Trophoblast cell (in vitro differentiated cells and primary cell): ENCODE results near the gene SMYD3.

ENCODE experiments used
- DNase-seq, 2 donors: peaks; one replicate each; pipeline ENCODE4 v3.0.0-alpha.2; 2016
- H2AFZ ChIP-seq: 2 replicates; pipeline ENCODE4 v1.6.1; 2013; ENCODE audit warnings: low read length, moderate library complexity, mild to moderate bottlenecking; ENCODE audit not compliant: insufficient read depth, poor library complexity
- H2AK5ac ChIP-seq: 2 replicates; pipeline ENCODE4 v1.6.1; 2013; ENCODE audit warnings: mild to moderate bottlenecking, low read length
- H2BK120ac ChIP-seq: 2 replicates; pipeline ENCODE4 v1.6.1; 2013; ENCODE audit warnings: low read length, mild to moderate bottlenecking, moderate library complexity; ENCODE audit not compliant: insufficient read depth, poor library complexity
- H2BK12ac ChIP-seq: 2 replicates; pipeline ENCODE4 v1.6.1; 2013; ENCODE audit warnings: mild to moderate bottlenecking, low read length, moderate library complexity
- H2BK5ac ChIP-seq: 2 replicates; pipeline ENCODE4 v1.6.1; 2013; ENCODE audit warnings: low read length, low read depth, moderate library complexity, mild to moderate bottlenecking; ENCODE audit not compliant: poor library complexity
- H3K14ac ChIP-seq: 2 replicates; pipeline ENCODE4 v1.6.1; 2013; ENCODE audit warnings: mild to moderate bottlenecking, low read length
- H3K18ac ChIP-seq: 2 replicates; pipeline ENCODE4 v1.6.1; 2013; ENCODE audit warnings: mild to moderate bottlenecking, low read length
- H3K23ac ChIP-seq: 2 replicates; pipeline ENCODE4 v1.6.1; 2013; ENCODE audit warnings: low read length
- H3K27ac ChIP-seq: 2 replicates; pipeline ENCODE4 v1.5.1; 2013; ENCODE audit warnings: low read depth, mild to moderate bottlenecking, inconsistent platforms, low read length, moderate library complexity
- H3K27me3 ChIP-seq: 2 replicates; pipeline ENCODE4 v1.6.1; 2013; ENCODE audit warnings: inconsistent platforms, mild to moderate bottlenecking, low read length, moderate library complexity; ENCODE audit not compliant: insufficient read depth
- H3K36me3 ChIP-seq, 2 experiments: 1 replicate in 1 of 2; 2 replicates in 1 of 2; pipeline ENCODE4 v1.6.1; 2013; ENCODE audit warnings: low read length in 2 of 2, mild to moderate bottlenecking in 2 of 2, moderate library complexity in 1 of 2; ENCODE audit not compliant: insufficient read depth in 2 of 2, control insufficient read depth in 1 of 2
- H3K4ac ChIP-seq: 2 replicates; pipeline ENCODE4 v1.6.1; 2013; ENCODE audit warnings: low read depth, mild to moderate bottlenecking, low read length, moderate library complexity
- H3K4me1 ChIP-seq, 2 experiments: 1 replicate in 1 of 2; 2 replicates in 1 of 2; pipeline ENCODE4 v1.6.1; 2013; ENCODE audit warnings: low read length in 2 of 2, mild to moderate bottlenecking in 2 of 2, moderate library complexity in 1 of 2; ENCODE audit not compliant: insufficient read depth in 2 of 2, control insufficient read depth in 1 of 2
- H3K4me2 ChIP-seq: 2 replicates; pipeline ENCODE4 v1.6.1; 2013; ENCODE audit warnings: inconsistent platforms, mild to moderate bottlenecking, low read length, moderate library complexity
- H3K4me3 ChIP-seq: 2 replicates; pipeline ENCODE4 v1.5.1; 2013; ENCODE audit warnings: mild to moderate bottlenecking, low read depth, low read length, inconsistent platforms
- H3K79me1 ChIP-seq: one replicate; pipeline ENCODE4 v1.6.1; 2013; ENCODE audit warnings: low read length
- H3K79me2 ChIP-seq: 2 replicates; pipeline ENCODE4 v1.6.1; 2013; ENCODE audit warnings: low read length, mild to moderate bottlenecking; ENCODE audit not compliant: control insufficient read depth, insufficient read depth, poor library complexity
- H3K9ac ChIP-seq: 2 replicates; pipeline ENCODE4 v1.6.1; 2013; ENCODE audit warnings: mild to moderate bottlenecking, low read length
- H3K9me3 ChIP-seq: 2 replicates; pipeline ENCODE4 v1.6.1; 2013; ENCODE audit warnings: low read depth, mild to moderate bottlenecking, control low read depth, inconsistent platforms, low read length; ENCODE audit not compliant: insufficient read depth
- H4K12ac ChIP-seq: 2 replicates; pipeline ENCODE4 v1.6.1; 2013; ENCODE audit warnings: low read depth, mild to moderate bottlenecking, low read length, moderate library complexity
- H4K8ac ChIP-seq: 2 replicates; pipeline ENCODE4 v1.6.1; 2013; ENCODE audit warnings: low read depth, mild to moderate bottlenecking, low read length, moderate library complexity
- H4K91ac ChIP-seq: one replicate; pipeline ENCODE4 v1.6.1; 2013; ENCODE audit warnings: low read depth, mild to moderate bottlenecking, low read length, moderate library complexity
- whole genome bisulfite sequencing: extraction: QIAGEN DNeasy Blood & Tissue Kit; methylation state at CpG from one replicate; pipeline ENCODE4 v1.1.7; 2013; ENCODE audit warnings: missing lambda C conversion rate; ENCODE audit not compliant: insufficient read length, insufficient coverage; ENCODE audit errors: extremely low coverage; 5-methylcytosine and 5-hydroxymethylcytosine counted together

SMYD3 gene

DNA sequence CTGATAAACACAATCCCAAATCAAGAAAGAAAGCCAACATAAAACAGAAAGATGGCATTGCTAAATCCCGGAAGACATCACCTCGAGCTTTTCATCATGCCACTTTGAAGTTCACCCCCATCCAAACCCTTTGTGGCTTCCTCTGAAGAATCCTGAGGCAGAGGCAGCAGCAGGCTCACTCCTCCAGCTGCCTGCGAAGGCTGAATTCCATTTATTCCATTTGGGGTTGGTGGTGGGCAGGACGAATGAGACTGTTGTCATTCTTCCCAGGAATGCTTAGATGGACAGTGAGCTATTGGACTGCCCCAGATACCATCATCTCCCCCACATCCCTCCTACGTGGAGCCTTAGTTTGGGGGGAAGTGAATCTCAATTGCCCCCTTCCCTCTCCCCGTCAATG is 437.5 kb downstream of the SMYD3 start:
- no peaks in the 10 kb centered on the region for H3K27me3 ChIP-seq
- H4K8ac ChIP-seq: no peak overlapping the region
- no peak overlapping the region for H3K23ac ChIP-seq
- H3K14ac ChIP-seq: no peak overlapping the region
- H2BK120ac ChIP-seq: no peak overlapping the region
- H2BK5ac ChIP-seq: no peak overlapping the region
- no peak overlapping the region for H3K27ac ChIP-seq
- H3K79me1 ChIP-seq: no peaks in the 10 kb centered on the region
- H3K36me3 ChIP-seq: no peaks in the 10 kb centered on the region
- H3K79me2 ChIP-seq: no peaks in the 10 kb centered on the region
- no peak for DNase-seq
- no peaks in the 10 kb centered on the region for H3K9me3 ChIP-seq
- no peak overlapping the region for H2BK12ac ChIP-seq
- no peak overlapping the region for H3K9ac ChIP-seq
- H3K4me2 ChIP-seq: no peak overlapping the region
- H3K18ac ChIP-seq: peak overlapping the region; percentile 56
- H2AFZ ChIP-seq: no peak overlapping the region
- WGBS: no CpG with 5 or more reads among the region's 6 CpGs
- no peak overlapping the region for H3K4me3 ChIP-seq
- peaks cover 3 to 9% of the 10 kb centered on the region in 2 experiments for H3K4me1 ChIP-seq
- no peak overlapping the region for H2AK5ac ChIP-seq
- H4K91ac ChIP-seq: no peak overlapping the region
- H4K12ac ChIP-seq: no peak overlapping the region
- H3K4ac ChIP-seq: no peak overlapping the region

DNA sequence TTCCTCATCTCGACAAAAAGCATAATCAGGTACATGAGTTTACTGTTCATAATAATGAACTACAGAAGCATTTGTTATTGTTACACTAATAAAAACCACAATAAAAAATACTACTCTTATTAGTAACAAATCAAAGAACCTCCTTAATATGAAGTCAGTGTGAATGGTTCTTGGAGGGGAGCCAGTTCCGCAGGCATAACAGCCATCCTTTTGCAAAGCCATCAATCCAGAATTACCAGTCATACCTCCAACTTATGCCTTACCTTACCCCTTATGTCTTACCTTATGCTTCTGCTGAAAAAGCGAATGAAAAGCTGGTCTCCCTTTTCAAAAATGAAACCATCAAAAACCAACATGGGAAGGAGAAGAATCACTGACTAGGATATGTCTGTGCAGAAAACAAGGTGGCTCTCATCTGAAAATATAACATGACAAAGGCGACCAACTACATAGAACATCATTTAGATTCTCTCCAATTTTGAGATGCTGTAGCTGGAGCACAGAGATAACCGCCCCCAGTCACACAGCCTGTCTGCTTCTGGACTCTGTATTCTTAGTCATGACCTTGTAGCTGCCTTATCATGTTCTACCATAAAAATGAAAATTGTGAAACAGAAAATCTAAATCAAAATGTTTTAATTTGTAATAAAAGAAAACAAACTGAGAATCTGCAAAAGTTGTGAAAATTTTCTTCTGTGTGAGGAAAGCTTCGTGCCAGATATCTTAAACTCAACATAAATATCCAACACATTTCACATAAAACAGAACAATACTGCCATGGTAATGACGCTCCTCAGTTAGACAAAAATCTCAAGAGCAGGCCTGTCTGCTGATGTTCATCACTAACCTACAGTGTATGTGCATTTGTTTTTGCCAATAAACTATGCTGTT is 438.2 kb downstream of the SMYD3 start:
- Histone ChIP-seq H3K18ac (no peak overlapping the region), H3K4ac (no peak overlapping the region), H3K36me3 (no peaks in the 10 kb centered on the region), H4K91ac (no peak overlapping the region), H3K4me1 (peaks cover 3 to 9% of the 10 kb centered on the region in 2 experiments), H3K79me1 (no peaks in the 10 kb centered on the region), H3K27ac (no peak overlapping the region), H4K8ac (no peak overlapping the region), H3K23ac (no peak overlapping the region), H2AK5ac (no peak overlapping the region), H3K4me3 (no peak overlapping the region), H2BK12ac (no peak overlapping the region), H3K27me3 (no peaks in the 10 kb centered on the region), H2AFZ (no peak overlapping the region), H2BK5ac (no peak overlapping the region), H3K79me2 (no peaks in the 10 kb centered on the region), H3K9ac (no peak overlapping the region), H3K4me2 (no peak overlapping the region), H4K12ac (no peak overlapping the region), H2BK120ac (no peak overlapping the region), H3K14ac (no peak overlapping the region), H3K9me3 (no peaks in the 10 kb centered on the region)
- WGBS: no CpG with 5 or more reads among the region's 7 CpGs
- no peak for DNase-seq

GRCh38 chr1:246068217-246068512 is 438.9 kb downstream of the SMYD3 start:
- H2AFZ ChIP-seq: no peak overlapping the region
- H4K8ac ChIP-seq: no peak overlapping the region
- no peak overlapping the region for H3K9ac ChIP-seq
- DNase-seq: no peak
- no peak overlapping the region for H3K4me3 ChIP-seq
- no peak overlapping the region for H3K4ac ChIP-seq
- no peaks in the 10 kb centered on the region for H3K9me3 ChIP-seq
- H3K27me3 ChIP-seq: no peaks in the 10 kb centered on the region
- no peak overlapping the region for H3K23ac ChIP-seq
- no peak overlapping the region for H2AK5ac ChIP-seq
- H3K14ac ChIP-seq: no peak overlapping the region
- no peaks in the 10 kb centered on the region for H3K79me2 ChIP-seq
- H2BK120ac ChIP-seq: no peak overlapping the region
- no peak overlapping the region for H4K91ac ChIP-seq
- H2BK12ac ChIP-seq: no peak overlapping the region
- no peak overlapping the region for H3K27ac ChIP-seq
- no peak overlapping the region for H4K12ac ChIP-seq
- WGBS: no CpG with 5 or more reads among the region's 3 CpGs
- H3K4me1 ChIP-seq: peaks cover 3 to 9% of the 10 kb centered on the region in 2 experiments
- H2BK5ac ChIP-seq: no peak overlapping the region
- no peaks in the 10 kb centered on the region for H3K36me3 ChIP-seq
- no peak overlapping the region for H3K4me2 ChIP-seq
- H3K79me1 ChIP-seq: no peaks in the 10 kb centered on the region
- no peak overlapping the region for H3K18ac ChIP-seq

- Histone ChIP-seq H2BK12ac (no peak overlapping the region), H3K9ac (no peak overlapping the region), H4K8ac (no peak overlapping the region), H2BK120ac (no peak overlapping the region), H3K79me1 (no peaks in the 10 kb centered on the region), H4K12ac (no peak overlapping the region), H2AK5ac (no peak overlapping the region), H3K36me3 (no peaks in the 10 kb centered on the region), H3K4ac (no peak overlapping the region), H3K27ac (no peak overlapping the region), H3K4me2 (no peak overlapping the region), H3K18ac (no peak overlapping the region), H3K79me2 (no peaks in the 10 kb centered on the region), H2AFZ (no peak overlapping the region), H3K14ac (no peak overlapping the region), H3K23ac (no peak overlapping the region), H3K4me3 (no peak overlapping the region), H3K4me1 (peaks cover 3 to 9% of the 10 kb centered on the region in 2 experiments), H2BK5ac (no peak overlapping the region), H3K9me3 (no peaks in the 10 kb centered on the region), H4K91ac (no peak overlapping the region), H3K27me3 (no peaks in the 10 kb centered on the region)
- no peak for DNase-seq
- no CpG with 5 or more reads among the region's 18 CpGs for WGBS
Observed at GRCh38 chr1:246067432-246068216, 439.5 kb downstream of the SMYD3 start.
